ENCODE results near the gene PHF13.
"Not testable (repeated sequence)": the region's sequence is repeated elsewhere in the genome, so short reads cannot be mapped to it uniquely, and the experiment has no call there.

The PHF13 gene

GRCh38 chr1:6660415-6661049 is 47.0 kb downstream of the PHF13 start:
- DNase-seq (ENCODE audit: low read depth): no peak

DNA sequence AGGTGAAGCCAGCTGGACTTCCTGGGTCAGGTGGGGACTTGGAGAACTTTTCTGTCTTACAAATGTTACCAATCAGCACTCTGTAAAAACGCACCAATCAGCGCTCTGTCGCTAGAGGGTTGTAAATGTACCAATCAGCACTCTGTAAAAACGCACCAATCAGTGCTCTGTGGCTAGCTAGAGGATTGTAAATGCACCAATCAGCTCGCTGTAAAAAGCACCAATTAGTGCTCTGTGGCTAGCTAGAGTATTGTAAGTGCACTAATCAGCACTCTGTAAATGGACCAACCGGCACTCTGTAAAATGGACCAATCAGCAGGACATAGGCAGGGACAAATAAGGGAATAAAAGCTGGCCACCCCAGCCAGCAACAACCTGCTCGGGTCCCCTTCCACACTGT is 48.9 kb downstream of the PHF13 start:
- not testable (repeated sequence) for DNase-seq (ENCODE audit: low read depth)

DNA sequence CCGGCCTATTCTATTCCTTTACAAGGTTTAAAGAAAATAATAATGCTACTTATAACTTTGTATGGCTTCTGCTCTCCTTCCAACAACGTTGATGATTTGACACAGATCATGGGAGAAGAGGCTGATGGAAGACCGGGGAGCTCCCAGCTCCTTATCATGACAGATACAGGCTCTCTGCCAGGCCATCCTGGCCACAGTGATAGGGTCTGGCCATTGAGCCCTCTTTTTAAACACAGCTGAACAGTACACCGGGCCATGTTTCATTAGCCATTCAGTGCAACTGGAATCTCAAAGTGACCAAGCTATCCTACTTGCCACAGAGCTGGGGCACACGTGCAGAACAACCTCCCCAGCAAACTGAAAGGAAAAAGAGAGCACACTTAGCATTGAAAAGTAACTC is 53.2 kb downstream of the PHF13 start:
- no peak for DNase-seq (ENCODE audit: low read depth)

GRCh38 chr1:6667139-6667538 is 53.6 kb downstream of the PHF13 start:
- no peak for DNase-seq (ENCODE audit: low read depth)

DNA sequence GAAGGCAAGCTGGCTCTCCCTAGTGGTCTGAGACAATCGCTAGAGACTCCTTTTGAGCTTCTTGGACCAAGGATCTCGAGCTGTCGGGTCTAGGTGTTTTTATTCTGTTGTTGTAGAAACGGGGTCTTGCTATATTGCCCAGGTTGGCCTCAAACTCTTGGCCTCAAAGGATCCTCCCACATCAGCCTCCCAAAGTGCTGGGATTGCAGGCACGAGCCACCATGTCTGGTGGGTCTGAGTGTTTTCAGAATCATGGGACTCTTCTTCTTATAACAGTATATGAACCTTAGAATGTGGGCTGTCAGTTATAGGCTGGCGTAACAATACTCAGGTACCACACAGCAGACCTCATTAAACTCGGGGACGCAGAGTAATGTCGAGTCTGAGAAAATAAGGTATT is 55.0 kb downstream of the PHF13 start:
- no peak for DNase-seq (ENCODE audit: low read depth)

DNA sequence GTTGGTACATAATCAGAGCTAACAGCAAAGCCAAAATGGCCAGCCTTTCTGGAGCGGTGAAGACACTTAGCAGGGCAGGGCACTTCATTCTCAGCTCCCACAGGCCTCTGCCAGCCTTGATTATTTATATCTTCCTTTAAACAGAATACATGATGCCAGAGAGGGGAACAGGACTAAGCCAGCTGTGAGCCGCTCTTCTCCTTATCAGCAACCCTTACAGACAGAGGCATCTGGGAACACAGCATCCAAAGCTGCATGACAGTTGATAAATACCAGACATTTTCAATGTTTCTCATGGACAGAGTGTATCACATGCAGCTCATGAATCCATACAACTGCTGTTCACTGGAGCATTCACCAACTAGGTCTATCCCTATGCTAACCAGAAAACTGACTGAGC is 59.0 kb downstream of the PHF13 start:
- DNase-seq (ENCODE audit: low read depth): no peak

All from fibroblast of the conjunctiva (primary cell).